T-helper 2 cell treated with Interferon-gamma antibody and Interleukin-4, amounts not matched to agents 100 ng/mL and 5 ng/mL, for 36 hours (primary cell): ENCODE results near the gene KNSTRN. TPM values are rescaled to one million over a fixed set of nuclear protein-coding genes. Genes with fewer than 3 reads are reported as not detected.

Source experiments
- intact Hi-C: fragments of 100-400 bp; cut with micrococcal nuclease; formaldehyde crosslinking; loops from one replicate; pipeline ENCODE4 v1.15.1; 2023
- total RNA-seq: library from RNA; stranded (reverse); gene quantifications from 2 replicates; pipeline ENCODE4 v1.2.3, GENCODE V29; 2022

Gene KNSTRN, protein sequence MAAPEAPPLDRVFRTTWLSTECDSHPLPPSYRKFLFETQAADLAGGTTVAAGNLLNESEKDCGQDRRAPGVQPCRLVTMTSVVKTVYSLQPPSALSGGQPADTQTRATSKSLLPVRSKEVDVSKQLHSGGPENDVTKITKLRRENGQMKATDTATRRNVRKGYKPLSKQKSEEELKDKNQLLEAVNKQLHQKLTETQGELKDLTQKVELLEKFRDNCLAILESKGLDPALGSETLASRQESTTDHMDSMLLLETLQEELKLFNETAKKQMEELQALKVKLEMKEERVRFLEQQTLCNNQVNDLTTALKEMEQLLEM
- 52.1 and 53.6 TPM in 2 replicates for total RNA-seq

DNA sequence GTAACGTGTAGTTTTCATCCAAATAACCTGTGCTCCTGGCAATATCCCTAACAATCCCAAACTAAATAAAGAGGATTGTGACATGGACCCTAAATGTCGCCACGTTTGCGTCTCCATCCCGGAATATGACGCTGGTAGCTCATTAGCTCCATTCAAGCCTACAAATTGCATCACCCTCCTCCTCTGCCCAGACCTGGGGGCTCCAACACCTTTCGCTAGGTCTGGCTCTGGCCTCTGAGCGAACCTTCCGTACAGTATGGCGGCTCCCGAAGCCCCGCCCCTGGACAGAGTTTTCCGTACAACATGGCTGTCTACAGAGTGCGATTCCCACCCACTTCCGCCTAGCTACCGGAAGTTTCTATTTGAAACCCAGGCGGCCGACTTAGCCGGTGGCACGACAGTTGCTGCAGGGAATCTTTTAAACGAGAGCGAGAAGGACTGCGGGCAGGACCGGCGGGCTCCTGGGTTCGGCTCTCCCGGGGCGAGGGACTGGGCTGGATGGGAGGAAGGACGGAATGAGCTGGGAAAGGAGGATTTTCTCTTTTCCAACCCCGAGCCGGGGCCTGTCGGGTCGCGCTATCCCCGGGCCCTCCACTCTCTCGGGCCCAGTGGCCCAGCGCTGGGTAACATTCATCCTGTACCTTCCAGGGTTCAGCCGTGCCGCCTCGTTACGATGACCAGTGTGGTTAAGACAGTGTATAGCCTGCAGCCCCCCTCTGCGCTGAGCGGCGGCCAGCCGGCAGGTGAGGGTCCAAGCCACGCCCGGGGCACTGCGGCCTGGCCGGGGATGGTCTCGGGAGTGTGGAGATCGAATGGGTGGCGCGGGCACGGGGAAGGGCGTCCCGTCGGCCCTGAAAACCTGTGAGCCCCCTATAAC lies at the start of gene KNSTRN:
KNSTRN (plus strand) TSS at position 142 of the 877 bp plus-strand sequence; CDS start at position 257, 115 bp downstream.
- intact Hi-C loops: loop anchor here (1.0 kb wide), 3 partner anchors 15 to 223 kb away; partner anchors contain the start of gene IVD

DNA sequence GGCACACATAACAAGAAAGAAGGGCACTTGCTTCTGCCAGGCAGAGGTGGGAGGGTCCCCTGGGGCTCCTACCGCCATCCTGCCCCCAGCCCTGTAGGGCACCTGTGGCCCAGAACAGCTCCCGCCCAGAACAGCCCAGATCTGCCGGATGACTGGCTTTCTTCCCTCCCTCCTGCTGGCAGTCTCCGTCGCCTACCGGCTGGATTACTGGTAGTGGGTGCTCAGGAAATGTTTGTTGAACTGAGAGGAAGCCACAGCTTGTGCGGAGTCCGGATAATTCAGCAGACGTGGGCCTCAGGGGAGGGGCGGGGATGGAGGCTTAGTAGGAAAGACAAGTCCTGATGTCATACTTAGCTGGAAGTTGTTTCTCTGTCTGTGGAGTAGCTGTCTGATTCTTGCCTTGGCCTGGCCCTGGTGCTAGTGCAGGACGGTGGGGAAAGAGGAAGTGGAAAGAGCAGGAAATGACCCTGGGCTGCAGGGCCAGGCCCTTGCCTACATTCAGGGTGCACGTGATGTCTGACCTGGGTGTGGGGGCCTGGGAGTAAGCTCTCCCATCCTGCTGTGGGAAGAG lies 48.5 kb upstream of the KNSTRN start:
- intact Hi-C loops: no loop called here

DNA sequence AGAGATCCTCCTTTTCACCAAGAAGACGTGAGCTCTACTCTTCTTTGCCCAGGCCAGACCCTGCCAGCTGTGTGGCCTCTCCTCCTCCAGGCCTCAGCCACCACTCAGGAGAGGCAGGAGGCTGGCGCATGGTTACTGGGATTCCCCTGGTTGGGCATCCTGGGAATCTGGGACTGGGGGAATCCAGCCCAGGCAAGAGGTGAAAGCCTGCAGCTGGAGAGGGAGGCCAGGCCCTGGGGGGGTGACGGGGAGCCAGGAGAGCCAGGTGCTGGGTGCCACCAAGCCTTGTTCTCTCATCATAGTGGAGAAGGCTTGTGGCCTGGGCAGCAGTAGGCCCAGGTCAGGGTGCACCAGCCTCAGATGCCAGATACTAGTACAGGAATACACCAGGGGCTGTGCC lies 48.0 kb upstream of the KNSTRN start:
- intact Hi-C loops: no loop called here

DNA sequence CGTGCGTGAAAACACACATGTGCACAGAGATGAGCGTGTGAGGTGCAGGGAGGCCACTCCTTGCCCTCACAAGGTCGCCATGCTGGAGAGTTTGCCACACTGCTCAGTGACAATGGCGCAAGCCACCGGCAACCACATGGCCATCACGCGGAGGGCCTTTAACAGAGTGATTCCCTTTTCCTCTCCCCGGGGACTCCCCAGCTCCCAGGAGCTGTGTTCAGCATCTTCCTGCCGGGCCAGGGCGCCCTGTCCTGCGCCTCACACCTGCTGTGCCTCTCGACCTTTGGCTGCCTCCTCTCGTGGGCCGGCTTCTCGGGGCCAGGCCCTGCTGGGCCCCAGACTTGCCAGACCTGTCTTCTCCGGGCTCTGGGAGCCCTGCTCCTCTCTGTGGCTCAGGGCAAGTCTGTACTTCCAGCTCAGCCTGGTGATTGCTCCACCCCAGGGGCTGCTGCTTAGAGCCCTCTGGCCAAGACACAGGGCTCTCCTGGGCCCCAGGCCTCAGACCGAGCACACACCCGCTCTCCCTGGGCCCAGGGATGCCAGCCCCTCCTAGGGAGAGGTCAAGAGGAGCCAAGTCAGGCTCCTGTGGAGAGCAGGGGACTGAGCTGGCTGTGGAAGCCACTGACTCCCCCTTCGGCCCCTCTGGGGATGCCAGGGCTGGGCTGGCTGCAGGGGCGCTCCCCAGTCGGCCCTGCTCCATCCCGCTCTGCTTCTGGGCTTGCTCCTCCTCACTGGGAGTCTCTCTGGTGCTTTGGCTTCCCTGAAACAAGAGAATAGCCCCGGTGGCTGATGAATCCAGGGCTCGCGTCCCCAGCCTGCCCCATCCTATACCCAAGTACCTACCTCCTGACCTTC lies 47.4 kb upstream of the KNSTRN start:
- intact Hi-C loops: no loop called here

DNA sequence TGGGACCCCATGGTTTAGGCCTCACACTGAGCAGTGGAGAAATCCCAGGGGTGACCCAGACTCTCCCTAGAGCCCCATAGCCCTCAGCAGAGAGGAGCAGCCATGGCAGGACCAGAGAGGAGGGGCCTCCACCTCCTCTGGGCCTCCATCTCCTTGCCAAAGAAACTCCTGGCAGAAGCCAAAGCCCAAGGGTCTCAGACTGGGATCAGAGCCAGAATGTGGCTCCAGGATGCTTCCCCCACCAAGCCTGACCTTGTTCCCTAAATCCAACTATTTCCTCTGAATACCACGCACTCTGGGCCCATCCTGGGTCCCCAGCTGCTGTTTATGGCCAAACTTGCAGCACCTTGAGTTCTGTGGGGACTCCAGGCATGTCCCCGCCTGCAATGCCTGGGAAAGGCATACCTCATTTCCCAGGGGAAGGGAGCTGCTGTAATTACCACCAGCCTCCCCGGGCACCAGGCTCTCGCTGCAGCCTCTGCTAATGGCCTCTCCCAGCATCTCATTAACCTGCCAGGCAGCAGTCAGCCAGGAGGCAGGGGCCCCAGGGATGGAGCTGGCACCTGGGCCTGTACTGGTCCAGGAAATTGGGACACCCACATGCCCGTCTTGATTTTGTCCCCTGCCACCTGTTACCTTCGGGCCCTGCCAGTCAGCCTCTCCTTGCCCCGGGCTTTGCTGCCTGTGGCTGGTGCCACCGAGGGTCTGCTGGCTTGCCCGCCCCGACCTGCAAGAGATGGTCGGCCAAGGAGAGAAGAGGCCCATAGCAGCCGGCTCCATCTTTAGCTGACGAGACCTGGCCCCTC lies 46.4 kb upstream of the KNSTRN start:
- intact Hi-C loops: no loop called here

DNA sequence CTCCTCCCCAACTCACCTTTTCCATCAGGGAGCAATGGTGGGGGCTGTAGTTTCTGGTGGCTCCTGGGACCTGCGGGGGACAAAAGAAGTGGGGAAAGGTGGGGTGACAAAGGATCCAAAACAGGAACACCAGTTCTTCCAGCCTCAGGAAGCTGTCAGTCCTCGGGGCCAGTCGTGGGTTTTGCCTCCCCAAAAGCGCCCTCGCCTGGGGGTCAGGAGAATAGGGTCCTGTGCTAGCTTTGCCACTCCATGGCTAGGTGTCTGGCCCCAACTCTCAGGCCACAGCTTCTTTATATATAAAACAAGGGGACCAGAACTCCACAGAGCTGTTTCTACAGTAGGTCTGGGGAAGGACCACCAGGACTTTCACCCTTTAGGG lies 45.8 kb upstream of the KNSTRN start:
- intact Hi-C loops: no loop called here

DNA sequence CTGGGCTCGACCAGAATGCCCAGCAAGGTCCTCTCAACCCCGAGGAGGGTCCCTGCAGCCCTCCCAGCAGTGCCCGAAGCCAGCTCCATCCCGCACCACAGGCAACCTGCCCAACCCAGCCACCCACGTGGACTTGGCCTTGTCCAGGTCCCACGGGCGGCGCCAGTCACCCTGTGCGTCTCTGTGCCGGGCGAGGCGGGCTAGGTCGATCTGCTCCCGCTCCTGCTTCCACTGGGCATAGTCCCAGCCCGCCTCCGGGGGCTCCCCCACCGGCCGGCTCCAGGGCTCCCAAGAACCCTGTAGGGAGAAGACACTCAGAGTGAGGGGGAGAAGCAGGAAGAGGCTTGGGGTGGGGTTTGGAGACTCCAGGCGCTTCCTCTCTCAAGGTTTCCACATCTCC lies 44.9 kb upstream of the KNSTRN start:
- intact Hi-C loops: no loop called here

DNA sequence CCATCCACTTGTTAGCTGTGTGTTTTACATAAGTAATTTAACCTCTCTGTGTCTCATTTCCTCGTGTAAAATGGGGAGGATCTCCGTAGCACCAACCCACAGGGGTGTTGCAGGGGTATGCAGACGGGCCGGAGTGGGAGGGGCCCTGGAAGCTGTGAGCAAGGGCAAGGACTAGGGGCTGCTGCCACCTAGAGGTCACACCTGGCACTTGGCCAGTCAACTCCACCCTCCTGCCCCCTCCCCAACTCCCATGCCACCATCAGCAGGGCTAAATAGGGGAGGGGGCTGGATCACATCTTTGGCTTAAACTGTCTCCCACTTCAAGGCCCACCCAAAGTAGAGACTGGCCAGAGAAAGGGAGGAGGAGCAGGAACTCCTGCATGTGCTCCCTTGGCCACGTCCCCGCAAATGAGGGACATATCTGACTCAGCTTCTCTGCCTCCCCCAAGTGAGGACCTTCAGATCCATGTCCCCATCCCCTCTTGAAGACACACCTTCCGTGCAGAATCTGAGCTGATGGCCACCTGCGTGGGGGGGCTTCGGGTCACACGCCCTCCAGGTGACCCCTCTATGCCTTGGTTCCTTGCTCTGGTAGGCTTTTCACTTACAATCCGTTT lies 44.4 kb upstream of the KNSTRN start:
- intact Hi-C loops: loop anchor here (1.0 kb wide), 2 partner anchors 17 to 59 kb away; no protein-coding TSS in a partner anchor

DNA sequence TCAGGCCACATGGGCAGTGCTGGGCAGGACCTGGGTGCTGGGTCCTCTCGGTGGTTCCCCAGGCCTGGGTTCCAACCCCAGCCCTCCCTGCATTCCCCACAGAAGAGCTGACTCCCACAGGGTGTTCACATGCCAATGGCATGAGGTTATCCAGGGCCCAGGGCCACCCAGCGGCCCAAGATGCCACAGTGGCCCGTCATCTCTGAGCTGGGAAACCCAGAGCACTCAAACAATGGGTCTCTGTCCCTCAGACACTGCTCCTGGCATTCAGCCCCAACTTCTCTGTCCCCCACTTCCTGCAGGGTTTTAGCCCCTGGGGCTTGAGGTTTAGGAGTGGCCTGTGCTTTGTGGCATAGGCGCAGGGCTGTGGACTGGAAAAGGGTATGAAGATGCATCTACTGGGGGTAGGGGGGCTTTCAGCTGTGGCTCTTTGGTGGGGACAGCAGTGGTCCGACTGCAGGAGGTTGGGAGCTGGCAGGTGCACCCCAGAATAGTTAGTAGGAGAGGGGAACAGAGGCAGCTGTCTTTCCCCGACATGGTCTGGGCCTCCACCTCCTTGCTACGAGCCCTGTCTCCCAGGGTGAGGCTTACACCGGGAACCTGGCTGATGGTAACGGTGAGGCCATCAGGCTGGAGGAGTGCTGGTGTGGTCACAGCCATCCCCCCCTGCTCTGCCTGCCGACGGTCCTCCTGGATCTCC lies 43.5 kb upstream of the KNSTRN start:
- intact Hi-C loops: loop anchor here (1.0 kb wide), 2 partner anchors 18 to 60 kb away; no protein-coding TSS in a partner anchor

DNA sequence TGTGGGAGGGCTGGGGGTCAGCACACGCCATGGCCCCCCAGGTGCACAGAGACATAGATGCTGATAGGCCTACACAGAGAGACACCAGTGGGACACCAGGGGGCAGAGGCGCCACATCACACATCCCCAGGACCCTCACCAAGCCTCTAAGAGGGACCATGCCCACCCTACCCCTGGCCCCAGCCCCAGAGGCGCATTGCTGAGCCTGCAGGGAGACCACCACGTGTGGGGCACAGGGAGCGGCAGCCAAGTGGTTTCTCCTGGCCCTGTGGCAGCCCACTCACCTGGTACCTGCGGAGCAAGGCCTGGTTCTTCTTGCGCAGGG lies 42.9 kb upstream of the KNSTRN start:
- intact Hi-C loops: no loop called here

DNA sequence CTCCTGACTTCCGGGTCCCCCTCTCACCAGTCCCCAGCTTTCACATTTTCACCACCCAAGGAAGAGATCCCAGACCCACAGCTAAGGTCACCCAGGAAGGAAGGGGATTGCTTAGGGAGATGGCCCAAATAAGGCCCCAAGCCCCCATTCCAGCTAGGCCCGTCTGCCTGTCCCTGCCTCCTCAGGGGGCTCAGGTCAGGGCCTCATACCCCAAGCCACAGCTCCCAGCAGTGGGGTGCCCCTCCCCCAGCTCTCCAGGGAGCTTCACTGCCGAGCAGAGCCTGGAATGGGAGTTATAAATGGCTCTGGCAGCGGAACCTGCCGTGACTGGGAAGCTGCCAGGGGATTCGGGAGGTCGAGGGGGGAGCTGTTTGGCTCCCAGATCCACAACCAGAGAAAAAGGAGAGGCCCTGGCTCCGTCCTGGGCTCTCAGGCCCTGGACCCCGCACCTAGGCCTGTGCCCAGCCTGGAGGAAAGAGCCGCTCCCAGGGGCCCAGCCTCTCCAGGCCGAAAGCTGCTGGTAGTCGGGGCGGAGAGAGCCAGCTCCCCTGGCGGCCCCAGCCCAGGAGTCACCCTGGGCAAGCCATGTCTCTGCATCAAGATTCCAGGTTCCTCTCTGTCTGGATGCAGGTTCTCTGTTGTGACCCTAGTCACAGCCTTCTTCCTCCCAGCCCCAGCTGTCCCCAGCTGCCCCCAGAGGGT lies 42.3 kb upstream of the KNSTRN start:
- intact Hi-C loops: loop anchor here (5.0 kb wide), 1 partner anchor 67 kb away; the partner anchor contains the start of gene IVD

DNA sequence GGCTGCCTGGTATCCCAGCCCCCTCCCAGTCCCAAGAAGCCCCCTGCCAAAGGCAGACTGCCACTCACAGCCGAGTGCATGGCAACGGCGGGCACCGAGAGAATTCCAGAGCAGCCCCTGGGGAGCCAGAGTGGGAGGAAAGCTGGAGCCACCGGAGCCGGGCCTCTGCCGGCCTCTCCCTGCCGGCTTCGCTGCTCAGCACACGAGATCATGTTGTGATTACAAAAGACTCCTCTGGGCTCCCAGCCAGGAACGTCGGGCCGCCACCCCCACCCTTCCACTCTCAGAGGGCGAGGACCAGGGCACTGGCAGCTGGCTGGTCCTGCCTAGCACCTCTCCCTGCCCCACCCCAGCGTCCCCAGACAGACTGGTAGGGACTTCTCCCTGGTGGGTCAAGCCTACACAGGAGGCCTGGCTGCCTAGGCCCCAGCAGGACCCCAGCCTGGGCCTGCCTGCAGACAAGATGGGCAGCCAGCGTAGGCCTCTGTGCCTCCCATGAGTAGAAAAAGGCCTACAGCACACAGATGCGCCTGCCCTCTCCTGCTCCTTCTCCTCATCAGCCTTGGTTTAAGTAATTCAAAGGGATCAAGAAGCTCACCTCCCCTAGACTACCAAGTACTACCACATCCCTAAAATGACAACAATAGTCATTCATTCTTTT lies 41.7 kb upstream of the KNSTRN start, which contains the start of gene CCDC9B:
CCDC9B (minus strand) TSS at position 200 of the 661 bp plus-strand sequence; CDS start at position 80, 120 bp downstream.
- intact Hi-C loops: loop anchor here (5.0 kb wide), 1 partner anchor 66 kb away; the partner anchor contains the start of gene IVD

DNA sequence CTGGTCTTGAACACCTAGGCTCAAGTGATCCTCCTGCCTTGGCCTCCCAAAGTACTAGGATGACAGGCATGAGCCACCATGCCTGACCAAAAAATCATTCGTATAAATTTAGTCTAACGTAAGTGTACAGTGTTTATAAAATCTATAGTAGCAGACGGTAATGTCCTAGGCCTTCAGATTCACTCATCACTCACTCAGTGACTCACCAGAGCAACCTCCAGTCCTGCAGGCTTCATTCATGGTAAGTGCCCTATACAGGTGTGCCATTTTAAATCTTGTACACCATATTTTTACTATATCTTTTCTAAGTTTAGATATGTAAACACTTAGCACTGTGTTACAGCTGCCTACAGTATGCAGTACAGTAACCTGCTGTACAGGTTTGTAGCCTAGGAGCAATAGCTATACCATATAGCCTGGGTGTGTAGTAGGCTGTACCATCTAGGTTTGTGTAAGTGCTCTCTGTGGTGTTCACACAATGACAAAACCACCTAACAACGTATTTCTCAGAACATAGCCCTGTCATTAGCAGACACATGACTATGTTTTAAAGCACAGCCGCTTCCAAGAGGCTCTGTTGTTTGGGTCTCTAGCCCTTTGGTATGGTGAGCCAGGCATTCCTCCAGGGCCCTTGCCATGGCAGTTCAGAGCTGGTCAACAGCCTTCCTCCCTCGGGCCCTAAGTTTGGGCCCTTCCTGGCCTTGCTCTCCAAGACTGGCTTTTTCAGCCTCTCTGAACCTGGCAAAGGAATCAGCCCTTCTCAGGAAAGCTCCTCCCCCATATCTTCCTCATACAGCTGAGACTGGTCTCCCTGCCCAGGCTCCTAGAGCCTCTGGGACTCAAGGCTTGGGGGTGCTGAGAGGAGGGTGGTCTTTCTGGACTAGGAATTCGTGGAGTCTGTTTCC lies 39.9 kb upstream of the KNSTRN start:
- intact Hi-C loops: loop anchor here (5.0 kb wide), 1 partner anchor 65 kb away; the partner anchor contains the start of gene IVD

DNA sequence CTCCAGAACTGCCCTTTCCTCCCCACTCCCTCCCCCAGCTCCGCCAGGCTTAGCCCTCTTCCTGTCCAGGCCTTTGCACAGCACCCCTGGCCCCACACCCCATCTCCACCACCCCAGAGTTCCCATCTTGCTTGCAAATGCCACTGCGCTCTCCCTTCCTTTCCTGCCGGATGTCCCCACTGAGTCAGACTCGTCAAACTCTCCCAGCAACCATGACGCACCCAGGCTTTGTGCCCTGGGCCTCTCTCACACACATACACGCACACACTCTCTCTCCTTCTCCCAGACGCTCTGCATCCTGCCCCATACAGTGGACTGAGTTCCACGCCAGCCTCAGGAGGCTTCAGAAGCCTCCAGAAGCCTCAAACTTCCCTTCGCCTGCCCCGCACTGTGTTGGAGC lies 39.0 kb upstream of the KNSTRN start:
- intact Hi-C loops: loop anchor here (5.0 kb wide), 1 partner anchor 64 kb away; the partner anchor contains the start of gene IVD

DNA sequence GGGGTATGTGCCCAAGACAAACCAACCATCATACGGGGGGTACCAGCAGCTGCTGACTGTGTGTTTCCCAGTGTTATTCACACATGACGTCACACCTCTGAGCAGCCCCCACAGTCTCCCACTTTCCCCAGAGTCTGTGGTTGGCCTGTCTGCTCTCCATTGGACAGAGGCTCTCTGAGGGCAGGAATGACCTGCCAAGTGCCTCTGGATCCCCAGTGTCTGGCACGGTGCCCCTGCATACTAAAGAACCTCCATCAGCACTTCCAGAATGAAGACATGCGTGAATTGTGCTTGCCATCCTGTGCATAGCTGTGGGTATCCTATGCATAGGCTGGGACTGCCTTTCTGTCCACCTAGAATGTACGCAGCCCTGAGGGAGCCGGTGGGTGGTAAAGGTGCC lies 38.3 kb upstream of the KNSTRN start:
- intact Hi-C loops: loop anchor here (1.0 to 5.0 kb wide), 3 partner anchors 24 to 78 kb away; partner anchors contain the start of gene IVD

DNA sequence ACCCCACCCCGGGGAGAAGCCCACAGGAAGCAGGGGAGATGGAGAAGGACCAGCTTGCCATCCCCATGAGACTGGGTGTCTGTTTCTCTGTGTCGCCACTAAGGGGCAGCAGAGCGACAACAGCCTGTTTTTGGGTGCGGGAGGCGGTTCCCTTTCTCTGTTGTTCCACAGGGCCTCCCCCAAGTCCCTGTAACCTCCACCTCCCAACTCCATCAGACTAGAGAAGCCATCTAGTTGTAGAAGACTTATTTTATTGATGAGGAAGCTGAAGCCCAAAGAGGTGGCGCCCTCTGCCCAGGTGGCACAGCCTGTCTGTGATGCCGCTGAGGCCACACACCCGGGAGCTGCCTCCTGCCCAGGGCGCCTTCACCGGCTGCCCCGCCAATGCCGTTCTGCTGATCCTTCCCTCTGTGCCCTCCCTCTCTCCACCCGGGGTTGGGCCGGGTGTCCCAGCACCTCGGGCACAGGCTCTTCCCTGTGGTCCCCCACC lies 37.8 kb upstream of the KNSTRN start:
- intact Hi-C loops: loop anchor here (1.0 to 5.0 kb wide), 3 partner anchors 24 to 78 kb away; partner anchors contain the start of gene IVD
